Heart left ventricle (tissue), 16 donors: ENCODE results near the gene FANCI. TPM values are rescaled to one million over a fixed set of nuclear protein-coding genes. Genes with fewer than 3 reads are reported as not detected.

ENCODE experiments used
- ATAC-seq, 4 donors: fragments of 200-7000 bp; cut with Tn5 transposase; one replicate each; pipeline ENCODE4 v1.9.1; 2020 to 2022; ENCODE audit warnings: moderate library complexity in 4 of 4, mild to moderate bottlenecking in 3 of 4, moderate number of reproducible peaks in 1 of 4
- DNase-seq, 5 donors: peaks; one replicate each; pipeline ENCODE4 v3.0.0-alpha.2; 2020
- H3K27ac ChIP-seq, 12 donors: fragments of 200-600 bp; sonication (generic) in 4 of 12; one replicate each; pipeline versions ENCODE4 v1.5.0 to v1.8.0; 2016 to 2022; ENCODE audit warnings: mild to moderate bottlenecking in 2 of 12
- H3K27me3 ChIP-seq, 9 donors: fragments of 200-600 bp; sonication (generic) in 2 of 9; one replicate each; pipeline versions ENCODE4 v1.5.1 to v1.8.0; 2016 to 2022; ENCODE audit warnings: mild to moderate bottlenecking in 3 of 9
- H3K36me3 ChIP-seq, 9 donors: fragments of 200-600 bp; sonication (generic) in 2 of 9; one replicate each; pipeline versions ENCODE4 v1.5.0 to v1.8.0; 2018 to 2022; ENCODE audit warnings: mild to moderate bottlenecking in 2 of 9
- H3K4me1 ChIP-seq, 12 donors: fragments of 200-600 bp; sonication (generic) in 4 of 12; one replicate each; pipeline versions ENCODE4 v1.5.0 to v1.8.0; 2016 to 2022; ENCODE audit warnings: mild to moderate bottlenecking in 3 of 12
- H3K4me3 ChIP-seq, 12 donors: fragments of 200-600 bp; sonication (generic) in 4 of 12; one replicate each; pipeline versions ENCODE4 v1.5.0 to v1.8.0; 2017 to 2022; ENCODE audit warnings: mild to moderate bottlenecking in 9 of 12, moderate library complexity in 4 of 12
- H3K9me3 ChIP-seq, 12 donors: fragments of 200-600 bp; sonication (generic) in 4 of 12; one replicate each; pipeline versions ENCODE4 v1.5.0 to v1.8.0; 2016 to 2022; ENCODE audit warnings: mild to moderate bottlenecking in 1 of 12
- POLR2A ChIP-seq, 2 donors: fragments of 450-650 bp; IDR thresholded peaks; one replicate each; pipeline ENCODE4 v1.6.1; 2017; ENCODE audit warnings: antibody characterized with exemption in 2 of 2, mild to moderate bottlenecking in 2 of 2, moderate library complexity in 2 of 2
- WGBS, 4 donors: extraction: QIAGEN DNeasy Blood & Tissue Kit in 2 of 4; methylation state at CpG; one replicate each; pipeline versions ENCODE4 v1.1.5 to v1.1.7; 2013 to 2018; 5-methylcytosine and 5-hydroxymethylcytosine counted together
- intact Hi-C, 10 donors: fragments of 100-400 bp; cut with DNase I; formaldehyde crosslinking; loops; one replicate each; pipeline versions ENCODE4 v1.11.1 to v1.14.2; 2022
- polyA plus RNA-seq, 2 donors: library from polyadenylated mRNA; stranded (reverse); fragments of 200-250 nt; gene quantifications; one replicate each; pipeline ENCODE4 v1.2.3, GENCODE V29; 2013
- total RNA-seq, 9 donors: library from RNA; depleted of rRNA in 2 of 9; stranded (reverse); fragments of >200 nt in 2 of 9; fragmentation: NEBNext Ultra II Directional in 3 of 9; extraction: Animal tissue kit (Norgen Biotek cat#: 25700) in 3 of 9; gene quantifications; one replicate each; pipeline versions ENCODE4 v1.1.0 to v1.2.4, GENCODE V29; 2016 to 2023
- TF ChIP-seq, protein P1 (sequence below), 12 donors: fragments of 200-600 bp; sonication (generic) in 4 of 12; IDR thresholded peaks; one replicate each; pipeline versions ENCODE4 v1.5.0 to v1.8.0; 2018 to 2022; ENCODE audit warnings: antibody characterized with exemption in 12 of 12, mild to moderate bottlenecking in 5 of 12
- donor health status: ischemic (EF 13 %, LVEDD 7.1; RV severe dilation, severe dysfunction).
- donor health status: healthy with polysubstance abuse.
- donor health status: DM: no; HTN: yes; CAD: no.
- donor health status: DM: no; HTN: no; CAD: no.
- donor health status: ischemic (EF 25% LVEDD 6.9; RV normal size, moderate dysfunction).
- donor health status: ischemic (EF 25% LVEDD 5.7; RV mildly dilated, moderate dysfunction).
- donor health status: healthy.
- donor health status: DM: yes; HTN: yes; CAD: no.
- donor health status: ischemic (EF 35%, LVEDD 5.7; RV mildly dilated, moderate dysfunction).
- donor health status: nonischemic (EF 11% LVEDD 7.7; RV severe dilation, severe dysfunction).
- donor health status: DM: yes; HTN: yes; CAD: no.
- donor health status: PGD.
- donor health status: ischemic (EF 29% LVEDD 5.4; RV normal size, mild dysfunction).
- donor health status: nonischemic (EF 23%, LVEDD 6.1; RV moderate dilation, normal function).

The FANCI gene
- total and polyA plus RNA-seq, 11 donors = 0.42 to 10.3 (median 1.9) TPM

- H3K4me1 ChIP-seq = peaks cover 0 to 44% (median 16%) of the 10 kb centered on the region in 12 donors
- H3K27me3 ChIP-seq = no peaks in the 10 kb centered on the region
- H3K36me3 ChIP-seq = peaks cover 0 to 92% (median 72%) of the 10 kb centered on the region in 9 donors
- 72 to 89% (median 81%) methylated on average over 6 of the region's 6 CpGs for WGBS, 4 donors
- DNase-seq = peak in 1 of 5 donors; percentile 40
- H3K9me3 ChIP-seq = no peaks in the 10 kb centered on the region
- H3K4me3 ChIP-seq = no peak overlapping the region
- peak overlapping the region in 5 of 12 donors; percentile 8 to 72 (median 54) for H3K27ac ChIP-seq
- intact Hi-C loops = no loop called here
- peak in 1 of 4 donors; percentile 25 for ATAC-seq
- TF ChIP-seq, protein P1, sequence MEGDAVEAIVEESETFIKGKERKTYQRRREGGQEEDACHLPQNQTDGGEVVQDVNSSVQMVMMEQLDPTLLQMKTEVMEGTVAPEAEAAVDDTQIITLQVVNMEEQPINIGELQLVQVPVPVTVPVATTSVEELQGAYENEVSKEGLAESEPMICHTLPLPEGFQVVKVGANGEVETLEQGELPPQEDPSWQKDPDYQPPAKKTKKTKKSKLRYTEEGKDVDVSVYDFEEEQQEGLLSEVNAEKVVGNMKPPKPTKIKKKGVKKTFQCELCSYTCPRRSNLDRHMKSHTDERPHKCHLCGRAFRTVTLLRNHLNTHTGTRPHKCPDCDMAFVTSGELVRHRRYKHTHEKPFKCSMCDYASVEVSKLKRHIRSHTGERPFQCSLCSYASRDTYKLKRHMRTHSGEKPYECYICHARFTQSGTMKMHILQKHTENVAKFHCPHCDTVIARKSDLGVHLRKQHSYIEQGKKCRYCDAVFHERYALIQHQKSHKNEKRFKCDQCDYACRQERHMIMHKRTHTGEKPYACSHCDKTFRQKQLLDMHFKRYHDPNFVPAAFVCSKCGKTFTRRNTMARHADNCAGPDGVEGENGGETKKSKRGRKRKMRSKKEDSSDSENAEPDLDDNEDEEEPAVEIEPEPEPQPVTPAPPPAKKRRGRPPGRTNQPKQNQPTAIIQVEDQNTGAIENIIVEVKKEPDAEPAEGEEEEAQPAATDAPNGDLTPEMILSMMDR (IDR thresholded peaks at IDR 0.05) = no peak
- no peak for TF ChIP-seq POLR2A (IDR thresholded peaks at IDR 0.05)
These were observed 47.5 kb upstream of the FANCI start for GRCh38 chr15:89196241-89196640.

GRCh38 chr15:89196994-89197393, 46.8 kb upstream of the FANCI start:
- H3K27ac ChIP-seq = peak overlapping the region in 8 of 12 donors; percentile 7 to 72 (median 54)
- no peaks in the 10 kb centered on the region for H3K27me3 ChIP-seq
- 55 to 66% (median 60%) methylated on average over 6 to 7 of the region's 7 CpGs for WGBS, 4 donors
- no peak for TF ChIP-seq POLR2A (IDR thresholded peaks at IDR 0.05)
- TF ChIP-seq, protein P1 (IDR thresholded peaks at IDR 0.05) = no peak
- DNase-seq (no peak), ATAC-seq (no peak)
- no peak overlapping the region for H3K4me3 ChIP-seq
- peaks cover 0 to 44% (median 16%) of the 10 kb centered on the region in 12 donors for H3K4me1 ChIP-seq
- intact Hi-C loops = no loop called here
- H3K9me3 ChIP-seq = no peaks in the 10 kb centered on the region
- peaks cover 0 to 91% (median 70%) of the 10 kb centered on the region in 9 donors for H3K36me3 ChIP-seq

- Histone ChIP-seq H3K27ac (peak overlapping the region in 7 of 12 donors; percentile 7 to 72 (median 55)), H3K36me3 (peaks cover 0 to 85% (median 64%) of the 10 kb centered on the region in 9 donors), H3K4me1 (peaks cover 0 to 44% (median 16%) of the 10 kb centered on the region in 12 donors), H3K9me3 (no peaks in the 10 kb centered on the region), H3K4me3 (no peak overlapping the region), H3K27me3 (no peaks in the 10 kb centered on the region)
- WGBS, 4 donors = 33 to 53% (median 49%) methylated on average over 4 of the region's 4 CpGs
- no peak for TF ChIP-seq POLR2A (IDR thresholded peaks at IDR 0.05)
- TF ChIP-seq, protein P1 (IDR thresholded peaks at IDR 0.05) = no peak
- intact Hi-C loops = no loop called here
- ATAC-seq (peak in 3 of 4 donors; percentile 33 to 71 (median 38)), DNase-seq (no peak)
These were observed 46.2 kb upstream of the FANCI start for GRCh38 chr15:89197503-89197971.

- intact Hi-C loops = no loop called here
- Histone ChIP-seq H3K4me1 (peaks cover 0 to 44% (median 16%) of the 10 kb centered on the region in 12 donors), H3K4me3 (no peak overlapping the region), H3K36me3 (peaks cover 0 to 79% (median 58%) of the 10 kb centered on the region in 9 donors), H3K27ac (peak overlapping the region in 10 of 12 donors; percentile 7 to 72 (median 52)), H3K9me3 (no peaks in the 10 kb centered on the region), H3K27me3 (no peaks in the 10 kb centered on the region)
- TF ChIP-seq POLR2A (IDR thresholded peaks at IDR 0.05) = no peak
- TF ChIP-seq, protein P1 (IDR thresholded peaks at IDR 0.05) = no peak
- 81 to 85% (median 83%) methylated on average over 2 of the region's 2 CpGs for WGBS, 4 donors
- DNase-seq (no peak), ATAC-seq (no peak)
These were observed 45.6 kb upstream of the FANCI start for GRCh38 chr15:89198196-89198595.
